ENCODE measurements around the gene CDH20. TPM values are rescaled to one million over a fixed set of nuclear protein-coding genes. Genes with fewer than 3 reads are reported as not detected.

CDH20 gene
- total RNA-seq, 4 donors from 2014 or later: 0.83 to 5.5 (median 2.0) TPM

DNA sequence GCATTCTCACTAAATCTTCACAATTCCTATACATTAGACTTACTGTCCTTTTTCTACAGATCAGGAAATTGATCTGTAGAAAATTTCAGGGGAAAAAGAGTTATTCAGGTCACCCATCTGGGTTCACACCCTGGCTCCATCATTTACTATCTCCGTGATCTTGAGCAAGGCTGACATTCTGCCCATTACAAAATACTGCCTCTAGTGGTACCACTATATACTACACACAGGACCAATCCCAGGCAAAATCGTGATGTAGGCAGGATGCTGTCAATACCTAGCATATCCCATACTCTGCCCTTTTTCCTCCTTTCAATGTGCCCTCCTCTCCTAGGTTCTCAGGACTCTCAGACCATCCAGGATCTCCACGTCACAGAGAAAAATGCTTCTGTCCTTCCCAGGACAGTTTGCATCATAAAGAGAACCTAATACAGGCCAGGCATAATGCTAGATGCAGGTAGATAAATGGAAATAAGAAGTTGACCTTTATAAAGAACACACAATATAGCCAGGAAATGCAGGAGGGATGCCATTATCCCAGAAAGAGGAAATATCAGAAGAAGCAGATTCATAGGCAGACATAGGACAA, 101.9 kb downstream of the CDH20 start:
- Histone ChIP-seq H3K9me3 (no peaks in the 10 kb centered on the region), H3K4me3 (no peak overlapping the region), H3K27me3 (no peaks in the 10 kb centered on the region), H3K36me3 (no peaks in the 10 kb centered on the region), H3K4me1 (no peaks in the 10 kb centered on the region), H3K27ac (no peak overlapping the region)
- TF ChIP-seq, protein P1, sequence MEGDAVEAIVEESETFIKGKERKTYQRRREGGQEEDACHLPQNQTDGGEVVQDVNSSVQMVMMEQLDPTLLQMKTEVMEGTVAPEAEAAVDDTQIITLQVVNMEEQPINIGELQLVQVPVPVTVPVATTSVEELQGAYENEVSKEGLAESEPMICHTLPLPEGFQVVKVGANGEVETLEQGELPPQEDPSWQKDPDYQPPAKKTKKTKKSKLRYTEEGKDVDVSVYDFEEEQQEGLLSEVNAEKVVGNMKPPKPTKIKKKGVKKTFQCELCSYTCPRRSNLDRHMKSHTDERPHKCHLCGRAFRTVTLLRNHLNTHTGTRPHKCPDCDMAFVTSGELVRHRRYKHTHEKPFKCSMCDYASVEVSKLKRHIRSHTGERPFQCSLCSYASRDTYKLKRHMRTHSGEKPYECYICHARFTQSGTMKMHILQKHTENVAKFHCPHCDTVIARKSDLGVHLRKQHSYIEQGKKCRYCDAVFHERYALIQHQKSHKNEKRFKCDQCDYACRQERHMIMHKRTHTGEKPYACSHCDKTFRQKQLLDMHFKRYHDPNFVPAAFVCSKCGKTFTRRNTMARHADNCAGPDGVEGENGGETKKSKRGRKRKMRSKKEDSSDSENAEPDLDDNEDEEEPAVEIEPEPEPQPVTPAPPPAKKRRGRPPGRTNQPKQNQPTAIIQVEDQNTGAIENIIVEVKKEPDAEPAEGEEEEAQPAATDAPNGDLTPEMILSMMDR (IDR thresholded peaks at IDR 0.05): peak in 4 of 6 experiments; percentile 24 to 65 (median 60)
- TF ChIP-seq POLR2A (IDR thresholded peaks at IDR 0.05): no peak
- DNase-seq: no peak

- no peaks in the 10 kb centered on the region for H3K4me1 ChIP-seq
- no peak for DNase-seq
- H3K27ac ChIP-seq: no peak overlapping the region
- H3K4me3 ChIP-seq: no peak overlapping the region
- H3K9me3 ChIP-seq: no peaks in the 10 kb centered on the region
- no peaks in the 10 kb centered on the region for H3K27me3 ChIP-seq
- H3K36me3 ChIP-seq: no peaks in the 10 kb centered on the region
- TF ChIP-seq POLR2A (IDR thresholded peaks at IDR 0.05): no peak
These were observed 110.0 kb downstream of the CDH20 start for GRCh38 chr18:61443081-61443725.

- Histone ChIP-seq H3K27ac (no peak overlapping the region), H3K4me1 (no peaks in the 10 kb centered on the region), H3K9me3 (no peaks in the 10 kb centered on the region), H3K27me3 (no peaks in the 10 kb centered on the region), H3K36me3 (no peaks in the 10 kb centered on the region), H3K4me3 (no peak overlapping the region)
- TF ChIP-seq, protein P1 (IDR thresholded peaks at IDR 0.05): no peak
- TF ChIP-seq POLR2A (IDR thresholded peaks at IDR 0.05): no peak
- DNase-seq: no peak
These were observed 115.1 kb downstream of the CDH20 start for GRCh38 chr18:61448316-61448715.

GRCh38 chr18:61459896-61460648, 126.8 kb downstream of the CDH20 start:
- Histone ChIP-seq H3K4me3 (no peak overlapping the region), H3K27me3 (no peaks in the 10 kb centered on the region), H3K27ac (no peak overlapping the region), H3K36me3 (no peaks in the 10 kb centered on the region), H3K9me3 (no peaks in the 10 kb centered on the region), H3K4me1 (no peaks in the 10 kb centered on the region)
- DNase-seq: no peak
- TF ChIP-seq, protein P1 (IDR thresholded peaks at IDR 0.05): no peak
- TF ChIP-seq POLR2A (IDR thresholded peaks at IDR 0.05): no peak

DNA sequence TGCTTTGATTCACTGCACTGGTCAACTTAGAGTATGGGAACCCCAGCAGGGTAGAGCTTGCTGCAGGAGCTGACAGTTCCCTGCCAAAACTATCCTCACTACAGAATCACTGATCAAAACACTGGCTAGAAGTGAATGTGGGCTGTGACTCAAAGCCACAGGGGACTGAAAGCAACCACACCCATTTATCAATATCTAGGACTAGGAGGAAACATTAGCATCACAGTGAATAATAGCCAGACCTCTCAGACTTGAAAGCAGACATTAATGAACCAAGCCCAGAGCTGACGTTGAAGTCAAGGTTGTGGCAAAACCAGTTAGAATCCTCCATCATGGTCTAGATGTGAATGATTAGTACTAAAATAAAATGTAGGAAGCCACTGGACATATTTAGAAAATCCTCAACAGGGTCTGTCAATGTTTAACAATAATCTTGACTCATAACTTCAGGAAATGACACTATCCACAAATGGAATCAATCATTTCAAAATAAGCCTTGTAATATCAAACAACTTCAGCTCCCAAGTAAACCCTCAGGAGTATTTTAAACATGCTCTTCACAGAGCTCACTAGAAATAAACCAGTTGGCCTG, 131.4 kb downstream of the CDH20 start:
- H3K4me1 ChIP-seq: no peaks in the 10 kb centered on the region
- no peaks in the 10 kb centered on the region for H3K27me3 ChIP-seq
- no peak for DNase-seq
- no peak overlapping the region for H3K27ac ChIP-seq
- TF ChIP-seq, protein P1 (IDR thresholded peaks at IDR 0.05): no peak
- TF ChIP-seq POLR2A (IDR thresholded peaks at IDR 0.05): no peak
- no peak overlapping the region for H3K4me3 ChIP-seq
- no peaks in the 10 kb centered on the region for H3K36me3 ChIP-seq
- no peaks in the 10 kb centered on the region for H3K9me3 ChIP-seq

GRCh38 chr18:61466736-61467135, 133.5 kb downstream of the CDH20 start:
- TF ChIP-seq, protein P1 (IDR thresholded peaks at IDR 0.05): no peak
- no peak for TF ChIP-seq POLR2A (IDR thresholded peaks at IDR 0.05)
- no peaks in the 10 kb centered on the region for H3K36me3 ChIP-seq

More at GRCh38 chr18:61466736-61467135, 133.5 kb downstream of the CDH20 start:
- Histone ChIP-seq H3K27ac (no peak overlapping the region), H3K27me3 (no peaks in the 10 kb centered on the region), H3K4me1 (no peaks in the 10 kb centered on the region), H3K4me3 (no peak overlapping the region), H3K9me3 (no peaks in the 10 kb centered on the region)
- no peak for DNase-seq

All from Peyer's patch (tissue), 4 donors.